T-helper 17 cell (primary cell): Measurements from ENCODE around the gene DNAJC28. TPM values are rescaled to one million over a fixed set of nuclear protein-coding genes. Genes with fewer than 3 reads are reported as not detected.

Source experiments
- ATAC-seq: fragments of 150-1000 bp; cut with Tn5 transposase; 2 replicates; pipeline ENCODE4 v1.10.0; 2021; ENCODE audit warnings: mild to moderate bottlenecking, moderate library complexity
- DNase-seq, 3 donors: peaks; one replicate each; pipeline versions ENCODE4 v3.0.0 to v3.0.0-alpha.2; 2020 to 2021
- H3K9me3 ChIP-seq: one replicate; pipeline ENCODE4 v1.7.0; 2013; ENCODE audit warnings: low read length, mild to moderate bottlenecking; ENCODE audit not compliant: control insufficient read depth, poor library complexity, severe bottlenecking
- H3K27ac Mint-ChIP-seq: one replicate; pipeline ENCODE4 v1.8.0; 2022; ENCODE audit warnings: mild to moderate bottlenecking, moderate library complexity, mixed read lengths
- H3K27me3 Mint-ChIP-seq: one replicate; pipeline ENCODE4 v1.8.0; 2022; ENCODE audit warnings: mixed read lengths
- H3K36me3 Mint-ChIP-seq: one replicate; pipeline ENCODE4 v1.8.0; 2022; ENCODE audit warnings: low read depth, mixed read lengths
- H3K4me1 Mint-ChIP-seq: one replicate; pipeline ENCODE4 v1.8.0; 2022; ENCODE audit warnings: mild to moderate bottlenecking, mixed read lengths
- H3K4me3 Mint-ChIP-seq: one replicate; pipeline ENCODE4 v1.8.0; 2022; ENCODE audit warnings: mild to moderate bottlenecking, moderate library complexity, mixed read lengths
- total RNA-seq, 4 donors: library from RNA in 2 of 4; stranded (reverse) in 2 of 4; gene quantifications; one replicate each; pipeline ENCODE4 v1.2.3 and lab custom pipeline; 2022 to 2026

The DNAJC28 gene
- total RNA-seq = under 1 TPM in 1 of 2 donors, not detected in 1; 0.47 TPM
- 0.98 to 2.1 reads per million in 2 donors for total RNA-seq (lab: John Stamatoyannopoulos, UW)

- H3K9me3 ChIP-seq = no peaks in the 10 kb centered on the region
- H3K27ac Mint-ChIP-seq = peak within 1 kb of the TSS; percentile 93
- ATAC-seq (peak; percentile 98), DNase-seq (peak; percentile 86 to 90 (median 89))
- peak within 1 kb of the TSS; percentile 95 for H3K4me3 Mint-ChIP-seq
- H3K36me3 Mint-ChIP-seq = peaks cover 3% of the 10 kb centered on the region
- H3K4me1 Mint-ChIP-seq = peaks cover 8% of the 10 kb centered on the region
- peaks cover 6% of the 10 kb centered on the region for H3K27me3 Mint-ChIP-seq
These were observed at the start of gene DNAJC28 for GRCh38 chr21:33491373-33492102. Gene DNAJC28 (minus strand): TSS chr21:33491716. CDS start chr21:33489393, 2,323 bp downstream.

- no peaks in the 10 kb centered on the region for H3K27me3 Mint-ChIP-seq
- ATAC-seq = no peak
- peak overlapping the region; percentile 100 for H3K27ac Mint-ChIP-seq
- no peak for DNase-seq
- H3K36me3 Mint-ChIP-seq = peaks cover 12% of the 10 kb centered on the region
- H3K9me3 ChIP-seq = no peaks in the 10 kb centered on the region
- peak overlapping the region; percentile 100 for H3K4me3 Mint-ChIP-seq
- peaks cover 40% of the 10 kb centered on the region for H3K4me1 Mint-ChIP-seq
These were observed 49.7 kb upstream of the DNAJC28 start for GRCh38 chr21:33541105-33541711.

GRCh38 chr21:33540711-33541104, 49.2 kb upstream of the DNAJC28 start:
- Mint-ChIP-seq H3K4me3 (peak overlapping the region; percentile 100), H3K36me3 (peaks cover 12% of the 10 kb centered on the region), H3K4me1 (peaks cover 36% of the 10 kb centered on the region), H3K27ac (peak overlapping the region; percentile 100), H3K27me3 (no peaks in the 10 kb centered on the region)
- H3K9me3 ChIP-seq = no peaks in the 10 kb centered on the region
- DNase-seq = no peak
- no peak for ATAC-seq

- Mint-ChIP-seq H3K27ac (peak overlapping the region; percentile 100), H3K4me3 (no peak overlapping the region), H3K27me3 (no peaks in the 10 kb centered on the region), H3K36me3 (peaks cover 12% of the 10 kb centered on the region), H3K4me1 (peaks cover 32% of the 10 kb centered on the region)
- no peak for ATAC-seq
- H3K9me3 ChIP-seq = no peaks in the 10 kb centered on the region
- DNase-seq = no peak
These were observed 48.1 kb upstream of the DNAJC28 start for GRCh38 chr21:33539616-33540015.

GRCh38 chr21:33537212-33537611, 45.7 kb upstream of the DNAJC28 start:
- DNase-seq = no peak
- H3K27ac Mint-ChIP-seq = peak overlapping the region; percentile 61
- no peak for ATAC-seq
- H3K36me3 Mint-ChIP-seq = peaks cover 6% of the 10 kb centered on the region
- H3K27me3 Mint-ChIP-seq = no peaks in the 10 kb centered on the region
- no peaks in the 10 kb centered on the region for H3K9me3 ChIP-seq
- H3K4me1 Mint-ChIP-seq = peaks cover 20% of the 10 kb centered on the region
- no peak overlapping the region for H3K4me3 Mint-ChIP-seq

GRCh38 chr21:33531007-33531406, 39.5 kb upstream of the DNAJC28 start:
- H3K4me1 Mint-ChIP-seq = peaks cover 2% of the 10 kb centered on the region
- H3K27me3 Mint-ChIP-seq = no peaks in the 10 kb centered on the region
- no peak overlapping the region for H3K4me3 Mint-ChIP-seq
- H3K9me3 ChIP-seq = no peaks in the 10 kb centered on the region
- ATAC-seq (no peak), DNase-seq (no peak)
- H3K27ac Mint-ChIP-seq = no peak overlapping the region
- peaks cover 9% of the 10 kb centered on the region for H3K36me3 Mint-ChIP-seq

GRCh38 chr21:33522953-33523349, 31.4 kb upstream of the DNAJC28 start:
- H3K9me3 ChIP-seq = no peaks in the 10 kb centered on the region
- H3K27me3 Mint-ChIP-seq = no peaks in the 10 kb centered on the region
- peaks cover 2% of the 10 kb centered on the region for H3K36me3 Mint-ChIP-seq
- DNase-seq (no peak), ATAC-seq (no peak)
- H3K4me1 Mint-ChIP-seq = peaks cover 2% of the 10 kb centered on the region
- no peak overlapping the region for H3K4me3 Mint-ChIP-seq
- H3K27ac Mint-ChIP-seq = no peak overlapping the region

GRCh38 chr21:33522297-33522952, 30.9 kb upstream of the DNAJC28 start:
- H3K9me3 ChIP-seq = no peaks in the 10 kb centered on the region
- Mint-ChIP-seq H3K27ac (no peak overlapping the region), H3K4me1 (peaks cover 2% of the 10 kb centered on the region), H3K4me3 (no peak overlapping the region), H3K27me3 (no peaks in the 10 kb centered on the region), H3K36me3 (peaks cover 2% of the 10 kb centered on the region)
- no peak for ATAC-seq
- DNase-seq = no peak

- no peaks in the 10 kb centered on the region for H3K9me3 ChIP-seq
- DNase-seq = no peak
- peaks cover 10% of the 10 kb centered on the region for H3K4me1 Mint-ChIP-seq
- no peak for ATAC-seq
- H3K27ac Mint-ChIP-seq = no peak overlapping the region
- no peak overlapping the region for H3K4me3 Mint-ChIP-seq
- H3K27me3 Mint-ChIP-seq = no peaks in the 10 kb centered on the region
- peaks cover 17% of the 10 kb centered on the region for H3K36me3 Mint-ChIP-seq
These were observed 27.4 kb upstream of the DNAJC28 start for GRCh38 chr21:33518899-33519298.

GRCh38 chr21:33514229-33514628, 22.7 kb upstream of the DNAJC28 start:
- peaks cover 10% of the 10 kb centered on the region for H3K4me1 Mint-ChIP-seq
- ATAC-seq (no peak), DNase-seq (no peak)
- H3K9me3 ChIP-seq = no peaks in the 10 kb centered on the region
- peak overlapping the region; percentile 83 for H3K27ac Mint-ChIP-seq
- H3K36me3 Mint-ChIP-seq = peaks cover 19% of the 10 kb centered on the region
- no peak overlapping the region for H3K4me3 Mint-ChIP-seq
- H3K27me3 Mint-ChIP-seq = no peaks in the 10 kb centered on the region

GRCh38 chr21:33512481-33512880, 21.0 kb upstream of the DNAJC28 start:
- Mint-ChIP-seq H3K36me3 (peaks cover 19% of the 10 kb centered on the region), H3K27ac (no peak overlapping the region), H3K27me3 (no peaks in the 10 kb centered on the region), H3K4me1 (peaks cover 10% of the 10 kb centered on the region), H3K4me3 (no peak overlapping the region)
- no peaks in the 10 kb centered on the region for H3K9me3 ChIP-seq
- DNase-seq (no peak), ATAC-seq (no peak)

GRCh38 chr21:33511639-33512038, 20.1 kb upstream of the DNAJC28 start:
- H3K4me3 Mint-ChIP-seq = no peak overlapping the region
- no peak for ATAC-seq
- H3K27ac Mint-ChIP-seq = no peak overlapping the region
- H3K27me3 Mint-ChIP-seq = no peaks in the 10 kb centered on the region
- H3K9me3 ChIP-seq = no peaks in the 10 kb centered on the region
- no peak for DNase-seq
- H3K4me1 Mint-ChIP-seq = peaks cover 10% of the 10 kb centered on the region
- H3K36me3 Mint-ChIP-seq = peaks cover 18% of the 10 kb centered on the region

- H3K4me3 Mint-ChIP-seq = no peak overlapping the region
- no peak for ATAC-seq
- no peak overlapping the region for H3K27ac Mint-ChIP-seq
- DNase-seq = no peak
- no peaks in the 10 kb centered on the region for H3K9me3 ChIP-seq
- peaks cover 8% of the 10 kb centered on the region for H3K4me1 Mint-ChIP-seq
- peaks cover 13% of the 10 kb centered on the region for H3K36me3 Mint-ChIP-seq
- no peaks in the 10 kb centered on the region for H3K27me3 Mint-ChIP-seq
These were observed 19.3 kb upstream of the DNAJC28 start for GRCh38 chr21:33510826-33511225.
